NCI-H526 (cell line): ENCODE data around the gene PDCD1.
"Not testable (repeated sequence)": the region's sequence is repeated elsewhere in the genome, so short reads cannot be mapped to it uniquely, and the experiment has no call there.

Experiments used
- DNase-seq, 2 experiments: peaks; one replicate each; lab custom pipeline; 2025; lab: John Stamatoyannopoulos, UW

The PDCD1 gene

DNA sequence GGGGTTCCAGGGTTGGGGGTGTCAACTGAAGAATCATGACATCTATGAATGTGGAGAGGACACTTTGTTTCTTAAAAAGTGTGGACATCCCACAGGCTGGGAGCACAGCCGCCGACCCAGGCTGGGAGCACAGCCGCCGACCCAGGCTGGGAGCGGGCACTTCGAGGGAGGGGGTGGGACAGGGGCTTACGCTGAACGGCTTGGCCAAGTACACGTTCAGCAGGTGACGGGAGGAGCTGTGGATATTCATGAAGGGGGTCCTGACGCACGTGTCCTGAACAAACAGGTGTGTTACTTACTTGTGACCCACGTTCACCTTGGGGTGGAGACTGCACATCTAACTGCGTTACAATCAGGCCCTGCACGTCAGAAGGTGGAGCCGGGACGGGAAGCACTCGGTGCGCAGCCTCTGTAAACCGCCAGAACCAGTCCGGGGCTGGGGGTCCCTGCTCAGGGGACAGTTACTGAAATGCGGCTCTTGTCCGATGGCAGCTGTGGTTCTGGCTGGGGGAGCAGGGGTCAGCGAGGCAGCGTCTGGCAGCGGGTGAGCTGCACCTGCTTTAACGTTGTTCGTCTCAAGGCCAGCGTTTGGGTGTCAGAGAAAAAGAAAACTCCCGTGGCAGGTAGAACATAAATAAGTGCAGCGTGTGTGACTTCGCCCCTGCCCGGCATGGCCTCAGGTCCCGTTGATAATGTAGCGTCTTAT is 58.3 kb downstream of the PDCD1 start:
- not testable (repeated sequence) for DNase-seq
